Suppressor macrophage treated with lipopolysaccharide for 4 hours (primary cell): ENCODE results near the gene RBM25.

ENCODE experiments used
- DNase-seq: peaks from one replicate; pipeline ENCODE4 v3.0.0-alpha.2; 2020

The RBM25 gene

DNA sequence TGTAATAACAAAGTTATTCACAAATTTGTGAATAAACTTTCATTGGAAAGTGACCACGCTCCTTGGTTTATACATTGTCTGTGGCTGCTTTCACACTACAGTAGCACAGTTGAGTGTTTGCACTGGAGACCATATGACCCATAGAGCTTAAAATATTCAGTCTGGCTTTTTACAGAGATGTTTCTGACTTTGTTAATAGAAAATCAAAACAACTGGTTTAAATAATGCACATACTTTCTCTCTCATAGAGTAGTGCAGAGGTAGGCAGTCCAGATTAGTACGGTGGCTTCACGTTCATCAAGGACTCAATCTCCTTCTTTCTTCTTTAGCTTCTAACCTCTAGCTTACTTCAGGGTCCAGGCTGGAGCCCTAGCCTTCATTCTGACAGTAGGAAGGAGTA is 114.2 kb downstream of the RBM25 start:
- no peak for DNase-seq

DNA sequence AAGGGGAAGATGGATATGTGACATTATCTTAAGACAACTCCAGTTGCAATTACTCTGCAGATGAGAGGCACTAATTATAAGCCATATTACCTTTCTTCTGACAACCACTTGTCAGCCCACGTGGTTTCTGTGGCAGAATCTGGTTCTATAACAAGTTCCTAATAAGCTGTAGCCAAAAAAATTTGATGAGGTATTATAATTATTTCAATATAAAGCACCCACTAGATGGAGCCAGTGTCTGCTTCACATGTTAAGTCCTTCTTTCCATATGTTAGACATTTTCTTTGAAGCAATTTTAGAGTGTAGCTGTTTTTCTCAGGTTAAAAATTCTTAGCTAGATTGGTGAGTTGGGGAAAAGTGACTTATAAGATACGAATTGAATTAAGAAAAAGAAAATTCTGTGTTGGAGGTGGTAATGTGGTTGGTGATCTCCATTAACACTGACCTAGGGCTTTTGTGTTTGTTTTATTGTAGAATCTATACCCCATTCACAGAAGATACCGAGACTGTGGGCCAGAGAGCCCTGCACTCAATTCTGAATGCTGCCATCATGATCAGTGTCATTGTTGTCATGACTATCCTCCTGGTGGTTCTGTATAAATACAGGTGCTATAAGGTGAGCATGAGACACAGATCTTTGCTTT is 114.9 kb downstream of the RBM25 start:
- DNase-seq, result peak; percentile 42
